ENCODE measurements around the gene NHERF1. TPM values are rescaled to one million over a fixed set of nuclear protein-coding genes. Genes with fewer than 3 reads are reported as not detected.

The NHERF1 gene
- total and polyA plus RNA-seq, 2 of the 4 experiments (the other 2 are of a cell fraction) = 3.8 to 11.8 TPM

Small RNA genes within 50 kb of the gene (microRNA-seq; reads per million reads assigned to microRNA genes)
- 50.4 reads per million, percentile 45 among the genes with 10 or more reads in this experiment for gene MIR3615 (ENCODE audit: unreplicated experiment)

Other genes starting within 250 kb of the NHERF1 start
- gene CD300LB, start 217.2 kb upstream of the NHERF1 start, total RNA-seq (2012; rRNA removed) = not detected in 2 replicates
- not detected in 2 replicates for gene CD300LB, start 217.2 kb upstream of the NHERF1 start, polyA plus RNA-seq (2012; rRNA removed)
- gene CD300C, start 202.5 kb upstream of the NHERF1 start, total RNA-seq (2012; rRNA removed) = not detected in 2 replicates
- not detected in 2 replicates for gene CD300C, start 202.5 kb upstream of the NHERF1 start, polyA plus RNA-seq (2012; rRNA removed)
- gene CD300H, start 181.1 kb upstream of the NHERF1 start, total RNA-seq (2012; rRNA removed) = not detected in 2 replicates
- not detected in 2 replicates for gene CD300H, start 181.1 kb upstream of the NHERF1 start, polyA plus RNA-seq (2012; rRNA removed)
- not detected in 2 replicates for gene CD300LD, start 156.3 kb upstream of the NHERF1 start, total RNA-seq (2012; rRNA removed)
- gene CD300LD, start 156.3 kb upstream of the NHERF1 start, polyA plus RNA-seq (2012; rRNA removed) = not detected in 2 replicates
- gene CD300E, start 124.9 kb upstream of the NHERF1 start, total RNA-seq (2012; rRNA removed) = not detected in 2 replicates
- not detected in 2 replicates for gene CD300E, start 124.9 kb upstream of the NHERF1 start, polyA plus RNA-seq (2012; rRNA removed)
- not detected in 2 replicates for gene CD300LF, start 35.7 kb upstream of the NHERF1 start, total RNA-seq (2012; rRNA removed)
- gene CD300LF, start 35.7 kb upstream of the NHERF1 start, polyA plus RNA-seq (2012; rRNA removed) = not detected in 2 replicates
- not detected in 2 replicates for gene RAB37, start 11.4 kb upstream of the NHERF1 start, total RNA-seq (2012; rRNA removed)
- gene RAB37, start 11.4 kb upstream of the NHERF1 start, polyA plus RNA-seq (2012; rRNA removed) = 0.19 TPM in 1 of 2 replicates, not detected in the other
- 25.8 and 48.9 TPM in 2 replicates for gene NAT9, start 27.7 kb downstream of the NHERF1 start, total RNA-seq (2012; rRNA removed)
- 60.7 and 62.0 TPM in 2 replicates for gene NAT9, start 27.7 kb downstream of the NHERF1 start, polyA plus RNA-seq (2012; rRNA removed)
- gene GRIN2C, start 111.3 kb downstream of the NHERF1 start, total RNA-seq (2012; rRNA removed) = not detected in 2 replicates
- 0.22 TPM in 1 of 2 replicates, not detected in the other for gene GRIN2C, start 111.3 kb downstream of the NHERF1 start, polyA plus RNA-seq (2012; rRNA removed)
- 12.2 and 12.4 TPM in 2 replicates for gene FDXR, start 124.4 kb downstream of the NHERF1 start, total RNA-seq (2012; rRNA removed)
- 18.6 and 21.9 TPM in 2 replicates for gene FDXR, start 124.4 kb downstream of the NHERF1 start, polyA plus RNA-seq (2012; rRNA removed)
- gene FADS6, start 145.0 kb downstream of the NHERF1 start, total RNA-seq (2012; rRNA removed) = not detected in 2 replicates
- gene FADS6, start 145.0 kb downstream of the NHERF1 start, polyA plus RNA-seq (2012; rRNA removed) = not detected in 2 replicates
- gene USH1G, start 174.6 kb downstream of the NHERF1 start, total RNA-seq (2012; rRNA removed) = not detected in 2 replicates
- not detected in 2 replicates for gene USH1G, start 174.6 kb downstream of the NHERF1 start, polyA plus RNA-seq (2012; rRNA removed)
- not detected in 2 replicates for gene OTOP2, start 175.6 kb downstream of the NHERF1 start, total RNA-seq (2012; rRNA removed)
- not detected in 2 replicates for gene OTOP2, start 175.6 kb downstream of the NHERF1 start, polyA plus RNA-seq (2012; rRNA removed)
- gene OTOP3, start 187.3 kb downstream of the NHERF1 start, total RNA-seq (2012; rRNA removed) = not detected in 2 replicates
- not detected in 2 replicates for gene OTOP3, start 187.3 kb downstream of the NHERF1 start, polyA plus RNA-seq (2012; rRNA removed)
- 0.18 and 0.56 TPM in 2 replicates for gene HID1, start 224.1 kb downstream of the NHERF1 start, total RNA-seq (2012; rRNA removed)
- 1.7 and 2.7 TPM in 2 replicates for gene HID1, start 224.1 kb downstream of the NHERF1 start, polyA plus RNA-seq (2012; rRNA removed)
- gene CDR2L, start 239.0 kb downstream of the NHERF1 start, total RNA-seq (2012; rRNA removed) = 5.6 and 5.7 TPM in 2 replicates
- gene CDR2L, start 239.0 kb downstream of the NHERF1 start, polyA plus RNA-seq (2012; rRNA removed) = 18.9 and 23.2 TPM in 2 replicates